Left cardiac atrium (tissue), 4 donors: ENCODE measurements around the gene LRRC28. TPM values are rescaled to one million over a fixed set of nuclear protein-coding genes. Genes with fewer than 3 reads are reported as not detected.

ENCODE experiments used
- ATAC-seq, 2 donors: fragments of 200-7000 bp; cut with Tn5 transposase; one replicate each; pipeline ENCODE4 v1.9.1; 2020; ENCODE audit warnings: mild to moderate bottlenecking in 2 of 2, moderate library complexity in 2 of 2
- DNase-seq: peaks from one replicate; pipeline ENCODE4 v3.0.0-alpha.2; 2020
- intact Hi-C, 2 donors: fragments of 100-400 bp; cut with DNase I; formaldehyde crosslinking; loops; one replicate each; pipeline versions ENCODE4 v1.14.1 to v1.15.1; 2022 to 2023
- total RNA-seq, 2 donors: library from RNA; stranded (reverse); fragmentation: NEBNext Ultra II Directional; extraction: Animal tissue kit (Norgen Biotek cat#: 25700); gene quantifications; one replicate each; pipeline ENCODE4 v1.2.1, GENCODE V29; 2021
- donor health status: DM: no; HTN: yes; CAD: no.
- donor health status: DM: no; HTN: yes; CAD: no; lungs with severe emphysema.
- donor health status: DM: yes; HTN: yes; CAD: no.
- donor health status: Dilated cardiomyopathy.

Gene LRRC28
- total RNA-seq, 2 donors from 2014 or later: 23.8 to 25.2 TPM

DNA sequence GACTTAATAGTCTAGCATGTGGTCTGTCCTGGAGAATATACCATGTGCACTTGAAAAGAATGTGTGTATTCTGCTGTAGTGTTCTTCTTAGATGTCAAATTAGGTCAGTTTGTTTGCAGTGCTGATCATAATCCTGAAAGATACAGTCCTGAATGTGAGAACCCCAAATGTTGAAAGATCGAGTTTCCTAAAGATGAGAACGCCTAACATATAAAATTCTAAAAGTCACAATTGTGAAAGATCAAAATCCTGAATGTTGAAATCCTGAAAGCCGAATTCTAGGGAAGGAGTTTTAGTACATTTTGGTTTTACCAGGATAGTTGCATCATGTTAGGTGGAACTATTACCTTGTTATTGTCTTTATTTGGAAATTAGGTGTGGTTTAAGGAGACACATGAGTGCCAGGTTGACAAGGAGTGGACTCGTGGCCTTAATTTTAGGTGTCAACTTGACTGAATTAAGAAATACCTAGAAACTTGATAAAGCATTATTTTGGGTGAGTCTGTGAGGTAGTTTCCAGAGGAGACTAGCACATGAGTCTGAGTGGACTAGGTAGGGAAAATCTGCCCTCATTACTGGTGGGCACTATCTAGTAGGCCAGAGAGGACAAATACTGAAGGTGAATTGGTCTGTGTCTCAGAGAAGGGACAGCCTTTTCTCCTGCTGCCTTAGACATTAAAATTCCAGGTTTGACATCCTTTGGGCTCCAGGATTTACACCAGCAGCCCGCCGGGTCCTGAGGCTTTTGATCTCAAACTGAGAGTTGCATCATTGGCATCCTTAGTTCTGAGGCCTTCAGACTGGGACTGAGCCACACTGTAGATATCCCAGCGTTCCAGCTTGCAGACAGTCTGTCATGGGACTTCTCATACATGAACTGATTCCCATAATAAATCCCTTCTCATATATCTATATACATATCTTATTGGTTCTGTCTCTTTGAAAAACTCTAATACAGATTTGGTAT is 77.1 kb downstream of the LRRC28 start:
- ATAC-seq (no peak), DNase-seq (no peak)
- intact Hi-C loops: no loop called here

DNA sequence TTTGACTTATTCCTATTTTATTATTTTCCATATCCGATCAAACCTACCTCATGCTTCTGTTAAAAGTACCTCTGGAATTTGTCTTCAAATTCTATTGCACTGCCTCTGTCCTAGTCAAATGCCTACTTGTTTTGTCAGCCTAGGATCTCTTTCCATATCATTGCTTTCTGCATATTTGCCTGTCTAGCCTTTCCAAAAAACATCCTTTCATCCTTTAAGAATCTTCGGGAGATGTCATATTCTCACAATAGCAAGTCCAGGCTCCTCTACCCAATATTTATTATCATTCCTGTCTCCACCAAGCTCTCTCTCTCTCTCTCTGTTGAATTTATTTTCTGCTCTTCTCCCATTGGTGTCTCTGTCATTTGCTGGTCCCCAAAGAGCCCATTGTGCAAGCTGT is 80.1 kb downstream of the LRRC28 start:
- intact Hi-C loops: no loop called here
- DNase-seq: no peak
- no peak for ATAC-seq

DNA sequence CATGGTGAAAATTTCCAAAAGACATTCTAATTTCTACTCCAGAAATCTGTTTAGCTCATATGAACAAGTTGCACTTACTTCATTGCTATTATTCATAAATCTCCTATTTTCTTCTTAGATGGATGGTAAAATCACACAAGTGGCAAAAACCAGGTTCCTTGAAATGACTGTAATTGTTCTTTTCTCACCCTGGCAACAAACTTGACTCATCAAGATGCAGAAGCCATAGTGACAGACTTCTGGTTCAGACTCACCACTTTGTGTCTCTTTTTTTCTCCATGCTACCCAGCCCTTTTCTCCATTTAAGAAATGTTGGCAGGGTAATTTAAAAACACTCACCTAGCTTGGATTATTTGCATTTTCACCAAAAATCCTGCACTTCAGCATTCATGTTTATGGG is 82.1 kb downstream of the LRRC28 start:
- DNase-seq (no peak), ATAC-seq (no peak)
- intact Hi-C loops: no loop called here

- intact Hi-C loops: no loop called here
- no peak for DNase-seq
- no peak for ATAC-seq
These were observed 82.7 kb downstream of the LRRC28 start for GRCh38 chr15:99333981-99334380.

DNA sequence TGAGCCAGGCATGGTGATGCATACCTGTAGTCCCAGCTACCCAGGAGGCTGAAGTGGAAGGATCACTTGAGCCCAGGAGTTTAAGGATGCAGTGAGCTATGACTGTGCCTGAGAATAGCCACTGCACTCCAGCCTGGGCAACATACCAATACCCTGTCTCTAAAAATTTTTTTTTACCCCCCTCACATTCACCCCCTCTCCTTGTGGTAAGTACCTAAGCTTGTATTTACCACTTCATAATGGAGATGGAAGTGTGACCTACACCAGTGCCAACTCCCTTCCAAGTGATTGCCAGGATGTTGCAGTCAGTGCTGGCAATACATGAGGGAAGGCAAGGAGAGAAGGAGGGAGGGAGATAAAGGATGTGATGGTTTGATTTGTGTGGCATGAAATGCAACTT is 84.2 kb downstream of the LRRC28 start:
- DNase-seq: peak; percentile 22
- ATAC-seq: peak; percentile 72 to 93
- intact Hi-C loops: no loop called here

GRCh38 chr15:99336794-99337193 is 85.5 kb downstream of the LRRC28 start:
- DNase-seq: no peak
- intact Hi-C loops: no loop called here
- no peak for ATAC-seq

GRCh38 chr15:99340347-99340746 is 89.1 kb downstream of the LRRC28 start:
- DNase-seq (no peak), ATAC-seq (no peak)
- intact Hi-C loops: no loop called here

DNA sequence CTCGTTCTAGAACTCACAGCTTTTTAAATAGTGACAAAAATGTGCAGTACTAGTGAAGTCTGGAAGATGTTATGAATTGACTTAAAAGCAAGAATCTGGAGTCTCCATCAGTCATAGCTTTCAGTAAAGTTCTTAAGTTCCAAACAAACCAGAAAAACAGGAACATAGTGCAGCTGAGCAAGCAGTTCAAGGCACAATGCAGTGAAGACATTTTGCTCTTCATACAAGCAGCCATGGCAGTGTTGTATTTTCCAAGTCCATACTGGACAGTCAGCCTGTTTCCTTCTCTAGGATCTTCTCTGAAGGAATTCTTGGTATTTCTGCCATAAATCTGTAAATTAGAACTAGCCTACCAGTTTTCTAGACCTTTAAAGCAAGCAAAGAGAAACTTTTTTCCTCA is 90.5 kb downstream of the LRRC28 start:
- DNase-seq (no peak), ATAC-seq (no peak)
- intact Hi-C loops: no loop called here

DNA sequence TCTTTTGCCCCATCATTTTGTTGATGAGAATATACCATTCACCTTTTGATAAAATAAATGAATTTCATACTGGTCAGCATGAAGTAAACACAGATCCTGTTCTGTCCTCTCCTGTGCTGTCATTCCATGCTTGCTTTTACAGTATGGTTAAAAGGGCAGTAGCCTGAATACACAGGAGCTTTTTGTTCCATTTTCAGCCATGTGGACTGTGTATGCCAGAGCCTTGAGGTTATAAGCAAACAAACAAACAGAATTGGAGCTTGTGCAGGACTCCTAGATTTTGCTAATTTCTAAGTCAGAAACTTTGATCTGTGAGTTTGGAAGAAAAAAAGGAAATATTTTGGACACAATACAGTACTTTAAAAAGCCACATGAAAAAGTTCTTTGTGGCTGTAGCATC is 91.9 kb downstream of the LRRC28 start:
- DNase-seq: no peak
- ATAC-seq: no peak
- intact Hi-C loops: no loop called here

DNA sequence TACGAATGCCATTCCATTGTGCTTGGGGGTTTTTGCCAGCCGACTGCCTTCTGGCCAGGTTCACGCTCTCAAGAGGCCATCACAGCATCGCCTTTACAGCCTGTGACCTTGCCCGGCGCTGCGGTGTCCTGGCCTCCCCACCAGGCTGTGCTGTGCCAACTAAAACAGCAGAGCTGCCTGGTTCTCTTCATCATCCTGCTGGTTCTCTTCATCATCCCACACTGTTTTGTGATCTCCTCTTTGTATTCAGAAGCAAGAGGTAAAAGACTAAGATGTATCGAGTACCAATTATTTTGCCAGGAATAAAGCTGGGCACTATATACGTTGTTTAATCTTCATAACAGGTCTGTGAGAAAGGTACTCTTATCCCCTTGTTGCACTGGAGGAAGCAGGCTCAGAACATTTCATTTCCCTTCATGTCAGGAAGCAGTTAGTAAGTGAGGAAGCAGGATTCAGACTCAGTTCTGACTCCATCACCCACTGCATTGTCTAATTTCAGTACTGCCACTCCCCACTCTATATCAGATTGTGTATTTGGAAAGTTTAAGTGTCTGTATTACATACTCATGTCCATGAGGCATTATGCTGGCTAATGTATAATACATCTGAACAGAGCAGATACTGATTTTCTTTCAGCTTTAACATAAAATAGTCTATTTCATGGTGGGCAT is 92.7 kb downstream of the LRRC28 start:
- DNase-seq: peak; percentile 50
- intact Hi-C loops: no loop called here
- ATAC-seq: peak; percentile 78 to 91

DNA sequence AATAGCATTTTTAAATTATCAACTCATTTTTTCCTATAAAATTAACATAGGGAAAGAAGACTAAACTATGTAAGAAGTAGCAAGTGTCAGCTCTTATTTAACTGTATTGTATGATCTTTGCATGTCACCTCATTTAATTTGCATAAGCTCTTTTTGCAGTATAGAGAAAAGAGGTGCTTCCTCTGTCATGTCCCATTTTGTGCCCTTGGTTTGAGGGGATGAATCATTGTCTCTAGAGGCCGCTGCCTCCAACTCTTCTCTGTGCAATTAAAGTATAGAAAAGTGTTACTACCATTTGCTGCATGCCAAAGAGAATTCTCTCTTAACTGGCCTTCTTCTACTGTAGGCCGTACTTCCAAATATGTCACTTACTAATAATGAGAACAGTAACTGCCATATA is 93.4 kb downstream of the LRRC28 start:
- intact Hi-C loops: no loop called here
- ATAC-seq: no peak

GRCh38 chr15:99345242-99345641 is 94.0 kb downstream of the LRRC28 start:
- DNase-seq (no peak), ATAC-seq (no peak)
- intact Hi-C loops: no loop called here

More for the DNA sequence above, 93.4 kb downstream of the LRRC28 start:
- no peak for DNase-seq

DNA sequence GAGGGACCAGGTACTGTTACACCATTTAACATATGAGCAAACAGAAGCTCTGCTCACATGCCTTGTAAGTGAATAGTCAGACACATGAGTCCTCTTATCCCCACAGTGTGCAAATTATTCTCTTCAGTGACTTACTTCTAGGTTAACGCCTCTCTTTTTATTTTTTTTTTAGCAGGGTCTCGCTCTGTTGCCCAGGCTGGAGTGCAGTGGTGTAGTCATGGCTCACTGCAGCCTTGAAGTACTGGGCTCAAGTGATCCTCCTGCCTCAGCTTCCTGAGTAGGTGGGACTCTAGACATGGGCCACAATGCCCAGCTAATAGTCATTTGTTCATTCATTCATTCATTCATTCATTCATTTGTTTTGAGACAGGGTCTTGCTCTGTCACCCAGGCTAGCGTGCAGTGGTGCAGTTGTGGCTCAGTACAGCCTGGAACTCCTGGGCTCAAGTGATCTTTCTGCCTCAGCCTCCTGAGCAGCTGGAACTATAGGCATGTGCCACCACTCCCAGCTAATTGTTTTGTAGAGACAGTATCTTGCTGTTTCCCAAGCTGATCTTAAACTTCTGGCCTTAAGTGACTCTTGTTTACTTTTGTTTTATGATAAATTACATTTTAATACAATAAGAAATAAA is 94.7 kb downstream of the LRRC28 start:
- intact Hi-C loops: no loop called here
- ATAC-seq (no peak), DNase-seq (no peak)

DNA sequence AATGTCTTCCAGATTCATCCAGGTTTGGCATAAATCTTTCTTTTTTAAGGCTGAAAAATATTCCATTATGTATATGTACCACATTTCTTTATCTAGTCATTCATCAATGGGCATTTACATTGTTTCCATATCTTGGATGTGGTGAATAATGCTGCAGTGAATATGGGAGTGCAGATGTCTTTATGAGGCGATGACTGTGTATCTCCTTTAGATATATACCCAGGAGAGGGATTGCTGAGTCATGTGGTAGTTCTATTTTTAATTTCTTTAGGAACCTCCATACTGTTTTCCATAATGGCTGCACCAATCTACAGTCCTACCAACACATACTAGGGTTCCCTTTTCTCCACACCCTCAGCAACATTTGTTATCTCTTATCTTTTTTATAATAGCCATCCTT is 96.3 kb downstream of the LRRC28 start:
- DNase-seq (no peak), ATAC-seq (no peak)
- intact Hi-C loops: no loop called here

- DNase-seq: no peak
- ATAC-seq: no peak
- intact Hi-C loops: no loop called here
These were observed 97.1 kb downstream of the LRRC28 start for GRCh38 chr15:99348412-99348811.

DNA sequence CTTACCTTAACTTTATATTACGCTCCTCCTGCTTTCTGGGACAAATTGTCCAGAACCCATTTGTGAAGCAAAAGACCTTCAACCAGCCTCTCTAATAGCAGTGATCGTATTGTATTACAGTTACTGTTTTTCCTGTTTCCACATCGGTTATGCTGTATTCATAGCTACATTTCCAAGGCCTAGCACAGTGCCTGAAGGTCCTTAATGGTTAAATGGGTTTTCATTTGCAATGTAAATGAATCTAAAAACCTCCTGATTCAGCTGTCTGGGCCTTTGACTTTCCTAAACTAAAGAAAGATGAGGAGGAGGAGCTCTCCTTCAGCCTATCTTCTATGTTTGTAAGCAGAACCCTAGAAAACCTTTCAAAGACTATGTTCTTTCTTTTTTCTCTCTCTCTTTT is 99.1 kb downstream of the LRRC28 start:
- DNase-seq: no peak
- no peak for ATAC-seq
- intact Hi-C loops: loop anchor here in 1 of 2 donors (5.0 kb wide), 1 partner anchor 53 kb away; no protein-coding TSS in a partner anchor

GRCh38 chr15:99359769-99360168 is 108.5 kb downstream of the LRRC28 start:
- ATAC-seq: no peak
- intact Hi-C loops: loop anchor here in 1 of 2 donors (10.0 kb wide), 1 partner anchor 65 kb away; no protein-coding TSS in a partner anchor
- DNase-seq: no peak

- DNase-seq (no peak), ATAC-seq (no peak)
- intact Hi-C loops: loop anchor here in 1 of 2 donors (10.0 kb wide), 1 partner anchor 67 kb away; no protein-coding TSS in a partner anchor
These were observed 110.4 kb downstream of the LRRC28 start for GRCh38 chr15:99361545-99362185.

- DNase-seq (no peak), ATAC-seq (no peak)
- intact Hi-C loops: loop anchor here in 1 of 2 donors (10.0 kb wide), 1 partner anchor 70 kb away; no protein-coding TSS in a partner anchor
These were observed 114.0 kb downstream of the LRRC28 start for GRCh38 chr15:99365242-99365641.
